Heart left ventricle (tissue), 13 donors: ENCODE results near the gene DAND5.

Experiments
- CTCF ChIP-seq, 12 donors: fragments of 200-600 bp; sonication (generic) in 4 of 12; IDR thresholded peaks; one replicate each; pipeline versions ENCODE4 v1.5.0 to v1.8.0; 2018 to 2022; ENCODE audit warnings: antibody characterized with exemption in 12 of 12, mild to moderate bottlenecking in 5 of 12
- POLR2A ChIP-seq, 2 donors: fragments of 450-650 bp; IDR thresholded peaks; one replicate each; pipeline ENCODE4 v1.6.1; 2017; ENCODE audit warnings: antibody characterized with exemption in 2 of 2, mild to moderate bottlenecking in 2 of 2, moderate library complexity in 2 of 2
- donor health status: ischemic (EF 13 %, LVEDD 7.1; RV severe dilation, severe dysfunction).
- donor health status: DM: no; HTN: yes; CAD: no.
- donor health status: DM: no; HTN: no; CAD: no.
- donor health status: ischemic (EF 25% LVEDD 6.9; RV normal size, moderate dysfunction).
- donor health status: ischemic (EF 25% LVEDD 5.7; RV mildly dilated, moderate dysfunction).
- donor health status: ischemic (EF 35%, LVEDD 5.7; RV mildly dilated, moderate dysfunction).
- donor health status: nonischemic (EF 11% LVEDD 7.7; RV severe dilation, severe dysfunction).
- donor health status: DM: yes; HTN: yes; CAD: no.
- donor health status: PGD.
- donor health status: ischemic (EF 29% LVEDD 5.4; RV normal size, mild dysfunction).
- donor health status: nonischemic (EF 23%, LVEDD 6.1; RV moderate dilation, normal function).

GRCh38 chr19:12973236-12973635, 3.9 kb downstream of the DAND5 start:
- TF ChIP-seq POLR2A (IDR thresholded peaks at IDR 0.05) (no peak), CTCF (IDR thresholded peaks at IDR 0.05) (no peak)
